Measurements from ENCODE around the gene CDH4. TPM values are rescaled to one million over a fixed set of nuclear protein-coding genes. Genes with fewer than 3 reads are reported as not detected.

CDH4 gene
- total and polyA plus RNA-seq, 2 of the 4 experiments (the other 2 are of a cell fraction), result 1.6 to 3.5 TPM

GRCh38 chr20:61968036-61968810 lies 716.2 kb downstream of the CDH4 start:
- H3K4me1 ChIP-seq (ENCODE audit: control insufficient read depth, insufficient read depth, low read length), result no peaks in the 10 kb centered on the region
- no peak overlapping the region for H2AFZ ChIP-seq (replicated peaks; ENCODE audit: low read length, poor library complexity)
- no peak overlapping the region for H2BK15ac ChIP-seq (ENCODE audit: low read depth, low read length)
- dilution Hi-C loops (cut with HindIII; ENCODE audit: low sequenced_read_pairs, unreplicated experiment) (no loop called here), in situ Hi-C loops (cut with MboI; ENCODE audit: low sequenced_read_pairs) (no loop called here), intact Hi-C loops (cut with micrococcal nuclease) (no loop called here)
- DNase-seq (no peak), ATAC-seq (ENCODE audit: low read depth) (no peak)
- no peaks in the 10 kb centered on the region for H3K9me1 ChIP-seq (ENCODE audit: insufficient read depth, low read length)
- no peak for TF ChIP-seq MXI1 (IDR thresholded peaks at IDR 0.05; ENCODE audit: borderline replicate concordance, low read depth, low read length)
- TF ChIP-seq RFX5 (IDR thresholded peaks at IDR 0.05; ENCODE audit: low read depth, low read length), result no peak
- no peak for TF ChIP-seq CHD1 (IDR thresholded peaks at IDR 0.05; ENCODE audit: low read depth, low read length)
- TF ChIP-seq MAZ (IDR thresholded peaks at IDR 0.05; ENCODE audit: borderline replicate concordance, low read depth, low read length), result no peak
- no peak for TF ChIP-seq ELK1 (IDR thresholded peaks at IDR 0.05; ENCODE audit: borderline replicate concordance, low read depth, low read length)
- TF ChIP-seq CEBPB (IDR thresholded peaks at IDR 0.05; ENCODE audit: low read depth, low read length), result no peak
- no peak for TF ChIP-seq MAFK (IDR thresholded peaks at IDR 0.05; ENCODE audit: low read depth, low read length)
- TF ChIP-seq BHLHE40 (IDR thresholded peaks at IDR 0.05; ENCODE audit: low read depth, low read length), result no peak
- no peak for TF ChIP-seq FOS (IDR thresholded peaks at IDR 0.05; ENCODE audit: low read depth, low read length)
- no peak for TF ChIP-seq SMC3 (IDR thresholded peaks at IDR 0.05; ENCODE audit: low read depth, low read length)
- no peak for TF ChIP-seq RCOR1 (IDR thresholded peaks at IDR 0.05; ENCODE audit: insufficient replicate concordance, low read length)
- no peak for TF ChIP-seq NFE2L2 (IDR thresholded peaks at IDR 0.05; ENCODE audit: low read depth, low read length)
- TF ChIP-seq, protein P1, sequence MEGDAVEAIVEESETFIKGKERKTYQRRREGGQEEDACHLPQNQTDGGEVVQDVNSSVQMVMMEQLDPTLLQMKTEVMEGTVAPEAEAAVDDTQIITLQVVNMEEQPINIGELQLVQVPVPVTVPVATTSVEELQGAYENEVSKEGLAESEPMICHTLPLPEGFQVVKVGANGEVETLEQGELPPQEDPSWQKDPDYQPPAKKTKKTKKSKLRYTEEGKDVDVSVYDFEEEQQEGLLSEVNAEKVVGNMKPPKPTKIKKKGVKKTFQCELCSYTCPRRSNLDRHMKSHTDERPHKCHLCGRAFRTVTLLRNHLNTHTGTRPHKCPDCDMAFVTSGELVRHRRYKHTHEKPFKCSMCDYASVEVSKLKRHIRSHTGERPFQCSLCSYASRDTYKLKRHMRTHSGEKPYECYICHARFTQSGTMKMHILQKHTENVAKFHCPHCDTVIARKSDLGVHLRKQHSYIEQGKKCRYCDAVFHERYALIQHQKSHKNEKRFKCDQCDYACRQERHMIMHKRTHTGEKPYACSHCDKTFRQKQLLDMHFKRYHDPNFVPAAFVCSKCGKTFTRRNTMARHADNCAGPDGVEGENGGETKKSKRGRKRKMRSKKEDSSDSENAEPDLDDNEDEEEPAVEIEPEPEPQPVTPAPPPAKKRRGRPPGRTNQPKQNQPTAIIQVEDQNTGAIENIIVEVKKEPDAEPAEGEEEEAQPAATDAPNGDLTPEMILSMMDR (conservative IDR thresholded peaks at IDR 0.05; ENCODE audit: low read depth, low read length), result no peak
- no peak for TF ChIP-seq RAD21 (IDR thresholded peaks at IDR 0.05; ENCODE audit: low read length)
- no peak for TF ChIP-seq USF2 (IDR thresholded peaks at IDR 0.05; ENCODE audit: low read depth, low read length)
- no peak overlapping the region for H2BK20ac ChIP-seq (ENCODE audit: low read depth, low read length)
- H4K8ac ChIP-seq (ENCODE audit: low read depth in 2 of 2, low read length in 2 of 2), result no peak overlapping the region
- H3K23ac ChIP-seq (ENCODE audit: low read depth, low read length), result no peak overlapping the region
- no peak overlapping the region for H2BK5ac ChIP-seq (ENCODE audit: low read depth, low read length, poor library complexity, severe bottlenecking)
- peaks cover 11% of the 10 kb centered on the region for H3K36me3 ChIP-seq (ENCODE audit: control insufficient read depth, insufficient read depth, low read length)
- WGBS, 2 experiments (ENCODE audit: extremely low coverage in 2 of 2, insufficient read length in 1 of 2), result 65% methylated on average over 16 of the region's 22 CpGs; no CpG with 5 or more reads in 1 of the 2 experiments
- no peak overlapping the region for H4K91ac ChIP-seq (ENCODE audit: insufficient read depth, low read depth, low read length)
- H3K56ac ChIP-seq (ENCODE audit: extremely low read depth, insufficient read depth, low read length), result no peak overlapping the region
- H3K27me3 ChIP-seq (ENCODE audit: control insufficient read depth, insufficient read depth, low read length), result peaks cover 21% of the 10 kb centered on the region
- H3K9ac ChIP-seq (ENCODE audit: low read depth, low read length), result no peak overlapping the region
- ChIA-PET CTCF (no interaction called here), POLR2A (ENCODE audit: unreplicated experiment) (no interaction called here)
- no peak overlapping the region for H3K18ac ChIP-seq (ENCODE audit: low read depth, low read length)
- no peak overlapping the region for H2BK120ac ChIP-seq (ENCODE audit: low read depth, low read length)
- peaks cover 3% of the 10 kb centered on the region; the same call in 1 of the 2 replicates for H3K9me3 ChIP-seq (ENCODE audit: control insufficient read depth, insufficient read depth, low read length)
- H3K14ac ChIP-seq (replicated peaks; ENCODE audit: low read depth, low read length), result no peak overlapping the region
- no peaks in the 10 kb centered on the region; the same call in 1 of the 2 replicates for H4K20me1 ChIP-seq (ENCODE audit: insufficient read depth, low read length)
- H3K4ac ChIP-seq (ENCODE audit: low read depth, low read length), result no peak overlapping the region
- no peak overlapping the region for H3K27ac ChIP-seq (ENCODE audit: insufficient read depth, low read length)
- no peak overlapping the region for H2AK5ac ChIP-seq (ENCODE audit: low read depth, low read length)
- H3K4me2 ChIP-seq (ENCODE audit: low read depth, low read length), result no peak overlapping the region
- BruUV-seq (replicated peaks), result no TSS peak
- H2AK9ac ChIP-seq (replicated peaks; ENCODE audit: low read depth, low read length, poor library complexity), result no peak overlapping the region
- no peak overlapping the region for H4K5ac ChIP-seq (ENCODE audit: low read depth, low read length)
- H3K79me1 ChIP-seq (ENCODE audit: low read depth in 1 of 2, low read length in 2 of 2), result no peaks in the 10 kb centered on the region
- H3K4me3 ChIP-seq (ENCODE audit: insufficient read depth, low read depth, low read length), result no peak overlapping the region

All from IMR-90 (cell line).